Kidney (tissue), 14 donors: ENCODE measurements around the gene RAB11FIP3. TPM values are rescaled to one million over a fixed set of nuclear protein-coding genes. Genes with fewer than 3 reads are reported as not detected.

ENCODE experiments used
- DNase-seq, 5 donors: peaks; one replicate each; pipeline ENCODE4 v3.0.0-alpha.2; 2013 to 2020
- FAIRE-seq: peaks from 2 replicates; lab custom pipeline; 2012; peaks lifted over from hg19 to GRCh38; lab: Jason Lieb, UNC
- H3K27ac ChIP-seq, 2 donors: one replicate each; pipeline ENCODE4 v1.7.0; 2013; ENCODE audit warnings: low read depth in 2 of 2, low read length in 2 of 2, inconsistent platforms in 1 of 2
- H3K27me3 ChIP-seq: one replicate; pipeline ENCODE4 v1.7.1; 2013; ENCODE audit warnings: low read length, inconsistent platforms; ENCODE audit not compliant: control insufficient read depth, insufficient read depth
- H3K36me3 ChIP-seq, 3 donors: one replicate each; pipeline versions ENCODE4 v1.7.0 to v1.7.1; 2013; ENCODE audit warnings: low read length in 3 of 3, control low read depth in 1 of 3, inconsistent platforms in 1 of 3; ENCODE audit not compliant: insufficient read depth in 3 of 3, control insufficient read depth in 2 of 3
- H3K4me1 ChIP-seq, 3 donors: one replicate each; pipeline versions ENCODE4 v1.7.0 to v1.7.1; 2013; ENCODE audit warnings: low read length in 3 of 3, inconsistent platforms in 1 of 3, low read depth in 1 of 3; ENCODE audit not compliant: control insufficient read depth in 2 of 3, insufficient read depth in 2 of 3
- H3K4me3 ChIP-seq, 3 donors: one replicate each; pipeline versions ENCODE4 v1.7.0 to v1.8.1; 2013; ENCODE audit warnings: low read length in 3 of 3, control low read depth in 1 of 3, inconsistent platforms in 1 of 3
- H3K9ac ChIP-seq, 3 donors: one replicate each; pipeline versions ENCODE4 v1.7.0 to v1.7.1; 2013; ENCODE audit warnings: low read length in 3 of 3, control low read depth in 1 of 3, inconsistent platforms in 1 of 3
- H3K9me3 ChIP-seq, 3 donors: one replicate each; pipeline versions ENCODE4 v1.7.0 to v1.7.1; 2013; ENCODE audit warnings: low read length in 3 of 3, control low read depth in 1 of 3, inconsistent platforms in 1 of 3; ENCODE audit not compliant: control insufficient read depth in 2 of 3, insufficient read depth in 1 of 3
- intact Hi-C: fragments of 100-400 bp; cut with DNase I; formaldehyde crosslinking; loops from one replicate; pipeline ENCODE4 v1.11.1; 2022
- polyA plus RNA-seq: library from polyadenylated mRNA; stranded (reverse); fragments of 350-450 nt; fragmentation: Illumina TruSeq; extraction: RNeasy Lipid Tissue Mini Kit (QIAGEN cat#74804); gene quantifications from one replicate; pipeline ENCODE4 v1.2.3, GENCODE V29; 2014; ENCODE audit warnings: low read depth, low replicate concordance; ENCODE audit not compliant: insufficient read depth
- total RNA-seq: library from RNA; stranded (reverse); fragmentation: NEBNext Ultra II Directional; extraction: Animal tissue kit (Norgen Biotek cat#: 25700); gene quantifications from one replicate; pipeline ENCODE4 v1.2.1, GENCODE V29; 2021
- TF ChIP-seq, protein P1 (sequence below): IDR thresholded peaks from 3 replicates; pipeline ENCODE4 v1.5.1; 2012; ENCODE audit warnings: mild to moderate bottlenecking, moderate library complexity, borderline replicate concordance; ENCODE audit not compliant: insufficient read depth; ENCODE audit errors: extremely low read depth
- donor health status: control.
- donor health status: control.
- donor health status: control.
- donor health status: control.
- donor health status: control.
- donor health status: DM: yes; HTN: yes; CAD: no.
- donor health status: Normal renal cell carcinoma (clear cell type).

Gene RAB11FIP3
- total and polyA plus RNA-seq, 2 donors from 2014 or later, result 84.9 to 162 TPM

- FAIRE-seq, result no peak
- Histone ChIP-seq H3K4me3 (no peak overlapping the region), H3K9me3 (no peaks in the 10 kb centered on the region), H3K4me1 (peaks cover 0 to 4% (median 0%) of the 10 kb centered on the region in 3 donors), H3K9ac (no peak overlapping the region), H3K36me3 (no peaks in the 10 kb centered on the region), H3K27ac (no peak overlapping the region), H3K27me3 (no peaks in the 10 kb centered on the region)
- intact Hi-C loops, result no loop called here
- DNase-seq, result no peak
- TF ChIP-seq, protein P1, sequence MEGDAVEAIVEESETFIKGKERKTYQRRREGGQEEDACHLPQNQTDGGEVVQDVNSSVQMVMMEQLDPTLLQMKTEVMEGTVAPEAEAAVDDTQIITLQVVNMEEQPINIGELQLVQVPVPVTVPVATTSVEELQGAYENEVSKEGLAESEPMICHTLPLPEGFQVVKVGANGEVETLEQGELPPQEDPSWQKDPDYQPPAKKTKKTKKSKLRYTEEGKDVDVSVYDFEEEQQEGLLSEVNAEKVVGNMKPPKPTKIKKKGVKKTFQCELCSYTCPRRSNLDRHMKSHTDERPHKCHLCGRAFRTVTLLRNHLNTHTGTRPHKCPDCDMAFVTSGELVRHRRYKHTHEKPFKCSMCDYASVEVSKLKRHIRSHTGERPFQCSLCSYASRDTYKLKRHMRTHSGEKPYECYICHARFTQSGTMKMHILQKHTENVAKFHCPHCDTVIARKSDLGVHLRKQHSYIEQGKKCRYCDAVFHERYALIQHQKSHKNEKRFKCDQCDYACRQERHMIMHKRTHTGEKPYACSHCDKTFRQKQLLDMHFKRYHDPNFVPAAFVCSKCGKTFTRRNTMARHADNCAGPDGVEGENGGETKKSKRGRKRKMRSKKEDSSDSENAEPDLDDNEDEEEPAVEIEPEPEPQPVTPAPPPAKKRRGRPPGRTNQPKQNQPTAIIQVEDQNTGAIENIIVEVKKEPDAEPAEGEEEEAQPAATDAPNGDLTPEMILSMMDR, result no peak
These were observed 111.3 kb downstream of the RAB11FIP3 start for GRCh38 chr16:536746-537145.

DNA sequence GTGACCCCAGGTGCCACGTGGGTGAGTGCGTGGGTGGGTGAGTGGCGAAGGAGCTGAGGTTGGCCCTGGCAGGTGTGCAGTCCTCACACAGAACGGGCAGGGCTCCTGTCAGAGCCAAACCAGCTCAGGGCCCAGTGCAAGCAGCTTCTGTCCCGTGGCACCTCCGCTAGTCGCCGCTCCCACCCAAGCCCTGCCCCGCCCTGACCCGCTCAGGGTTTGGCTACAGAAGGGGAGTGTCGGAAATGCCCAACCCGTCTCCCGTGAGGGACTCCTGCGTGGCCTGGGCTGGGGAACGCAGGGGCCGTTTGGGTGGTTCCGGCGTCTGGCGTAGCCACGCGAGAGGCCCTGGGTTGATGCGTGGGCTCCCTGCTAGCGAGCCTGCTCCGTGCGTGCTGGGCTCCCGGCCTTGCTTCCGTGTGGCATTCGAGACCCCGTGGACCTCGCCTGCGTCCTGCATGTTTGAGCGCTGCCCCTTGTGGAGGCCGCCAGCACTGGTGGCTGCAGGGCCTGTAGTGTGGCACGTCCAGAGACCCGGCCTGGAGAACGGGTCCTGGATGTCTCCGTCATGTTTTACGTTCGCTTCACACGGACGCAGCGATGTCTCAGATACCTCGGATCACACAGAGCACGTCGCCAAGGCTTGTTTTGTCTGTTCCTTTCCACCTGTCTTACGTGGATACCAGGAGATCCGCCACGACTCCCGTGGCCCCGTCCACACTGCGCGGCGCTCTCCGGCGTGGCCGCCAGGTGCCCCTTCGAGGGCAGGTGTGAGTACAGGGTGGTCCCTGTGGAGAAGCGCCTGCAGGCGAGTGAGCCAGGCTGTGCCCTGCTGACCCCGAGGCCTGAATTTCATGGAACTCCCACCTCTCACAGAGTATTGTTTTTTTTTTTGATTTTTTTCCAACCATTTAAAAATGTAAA lies 112.2 kb downstream of the RAB11FIP3 start:
- no peaks in the 10 kb centered on the region for H3K36me3 ChIP-seq
- no peaks in the 10 kb centered on the region for H3K9me3 ChIP-seq
- TF ChIP-seq, protein P1, result no peak
- intact Hi-C loops, result no loop called here
- no peak overlapping the region for H3K4me3 ChIP-seq
- no peak overlapping the region for H3K9ac ChIP-seq
- DNase-seq (no peak), FAIRE-seq (no peak)
- peaks cover 0 to 4% (median 0%) of the 10 kb centered on the region in 3 donors for H3K4me1 ChIP-seq
- H3K27me3 ChIP-seq, result no peaks in the 10 kb centered on the region
- H3K27ac ChIP-seq, result no peak overlapping the region

GRCh38 chr16:539901-540530 lies 114.6 kb downstream of the RAB11FIP3 start:
- intact Hi-C loops, result no loop called here
- TF ChIP-seq, protein P1, result no peak
- no peak overlapping the region for H3K9ac ChIP-seq

More at GRCh38 chr16:539901-540530, 114.6 kb downstream of the RAB11FIP3 start:
- Histone ChIP-seq H3K27ac (no peak overlapping the region), H3K36me3 (no peaks in the 10 kb centered on the region), H3K4me3 (no peak overlapping the region), H3K9me3 (no peaks in the 10 kb centered on the region), H3K4me1 (peaks cover 0 to 4% (median 0%) of the 10 kb centered on the region in 3 donors), H3K27me3 (no peaks in the 10 kb centered on the region)
- no peak for DNase-seq
- FAIRE-seq, result no peak
